D721Med (cell line): ENCODE measurements around the gene SMIM20.

Experiments used
- DNase-seq: peaks from one replicate; pipeline ENCODE4 v3.0.0; 2011; ENCODE audit warnings: low spot score; ENCODE audit not compliant: insufficient read length
- FAIRE-seq: peaks from 2 replicates; lab custom pipeline; 2011; peaks lifted over from hg19 to GRCh38; lab: Jason Lieb, UNC
- TF ChIP-seq, protein P1 (sequence below): IDR thresholded peaks from 2 replicates; pipeline ENCODE4 v1.5.1; 2012; ENCODE audit warnings: mild to moderate bottlenecking, control low read depth; ENCODE audit not compliant: insufficient read depth; ENCODE audit errors: missing control alignments

SMIM20 gene

DNA sequence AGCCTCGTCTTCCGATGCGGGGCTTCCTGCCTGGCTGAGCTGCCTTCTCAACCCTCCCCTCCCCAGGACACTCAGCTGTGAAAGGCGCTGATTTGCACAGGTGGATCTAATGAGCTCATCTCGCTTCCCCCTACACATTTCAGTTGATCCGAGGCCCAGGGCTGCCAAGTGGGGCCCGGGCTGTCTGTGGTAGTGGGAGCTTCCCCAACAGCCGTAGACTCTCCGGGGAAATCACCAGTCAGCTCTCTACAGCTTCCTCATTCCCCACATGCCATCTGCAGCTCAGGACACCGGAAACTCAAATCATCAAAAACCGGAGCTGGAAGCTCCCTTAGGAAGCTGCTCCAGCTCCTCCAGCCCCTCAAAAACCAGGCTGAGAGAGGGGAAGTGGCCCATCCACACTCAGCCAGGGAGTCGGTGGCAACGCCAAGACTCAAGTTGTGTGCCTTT, 56.2 kb downstream of the SMIM20 start:
- TF ChIP-seq, protein P1, sequence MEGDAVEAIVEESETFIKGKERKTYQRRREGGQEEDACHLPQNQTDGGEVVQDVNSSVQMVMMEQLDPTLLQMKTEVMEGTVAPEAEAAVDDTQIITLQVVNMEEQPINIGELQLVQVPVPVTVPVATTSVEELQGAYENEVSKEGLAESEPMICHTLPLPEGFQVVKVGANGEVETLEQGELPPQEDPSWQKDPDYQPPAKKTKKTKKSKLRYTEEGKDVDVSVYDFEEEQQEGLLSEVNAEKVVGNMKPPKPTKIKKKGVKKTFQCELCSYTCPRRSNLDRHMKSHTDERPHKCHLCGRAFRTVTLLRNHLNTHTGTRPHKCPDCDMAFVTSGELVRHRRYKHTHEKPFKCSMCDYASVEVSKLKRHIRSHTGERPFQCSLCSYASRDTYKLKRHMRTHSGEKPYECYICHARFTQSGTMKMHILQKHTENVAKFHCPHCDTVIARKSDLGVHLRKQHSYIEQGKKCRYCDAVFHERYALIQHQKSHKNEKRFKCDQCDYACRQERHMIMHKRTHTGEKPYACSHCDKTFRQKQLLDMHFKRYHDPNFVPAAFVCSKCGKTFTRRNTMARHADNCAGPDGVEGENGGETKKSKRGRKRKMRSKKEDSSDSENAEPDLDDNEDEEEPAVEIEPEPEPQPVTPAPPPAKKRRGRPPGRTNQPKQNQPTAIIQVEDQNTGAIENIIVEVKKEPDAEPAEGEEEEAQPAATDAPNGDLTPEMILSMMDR = no peak
- no peak for DNase-seq
- no peak for FAIRE-seq

DNA sequence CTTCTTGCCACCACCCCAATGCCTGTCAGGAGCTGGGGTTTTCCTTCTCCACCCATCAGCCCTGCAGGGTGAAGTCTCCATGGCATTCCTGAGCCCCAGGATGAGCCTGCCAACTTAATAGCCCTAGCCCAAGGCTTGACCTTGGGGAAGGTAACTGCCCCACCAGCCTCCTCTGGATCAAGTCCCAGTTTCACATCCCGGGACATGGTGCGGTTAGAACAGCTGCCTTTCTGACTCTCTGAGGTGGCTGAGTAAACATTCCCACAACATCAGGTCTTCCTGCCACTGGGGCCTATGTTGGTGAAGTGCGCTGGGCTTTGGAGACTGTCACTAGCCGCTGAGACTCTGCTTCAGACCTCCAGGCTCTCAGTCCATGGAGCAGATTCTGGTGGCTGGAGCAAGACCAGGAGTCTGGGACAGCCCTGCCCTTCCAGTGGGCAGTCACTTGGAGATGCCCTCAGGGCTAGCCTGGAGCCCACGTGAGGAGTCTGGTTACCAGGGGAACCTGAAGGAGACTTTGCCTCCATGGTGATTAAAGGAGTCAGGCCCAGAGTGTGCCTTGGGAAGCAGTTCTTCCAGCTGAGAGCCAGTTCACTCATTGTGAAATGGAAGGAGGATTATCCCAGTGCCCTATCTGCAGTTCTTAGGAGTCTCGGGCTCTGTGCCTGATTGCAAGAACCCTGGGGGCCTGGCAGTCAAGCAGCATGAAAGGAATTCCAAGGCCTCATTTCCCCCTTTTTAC, 56.8 kb downstream of the SMIM20 start:
- no peak for FAIRE-seq
- TF ChIP-seq, protein P1 = no peak
- DNase-seq = no peak

DNA sequence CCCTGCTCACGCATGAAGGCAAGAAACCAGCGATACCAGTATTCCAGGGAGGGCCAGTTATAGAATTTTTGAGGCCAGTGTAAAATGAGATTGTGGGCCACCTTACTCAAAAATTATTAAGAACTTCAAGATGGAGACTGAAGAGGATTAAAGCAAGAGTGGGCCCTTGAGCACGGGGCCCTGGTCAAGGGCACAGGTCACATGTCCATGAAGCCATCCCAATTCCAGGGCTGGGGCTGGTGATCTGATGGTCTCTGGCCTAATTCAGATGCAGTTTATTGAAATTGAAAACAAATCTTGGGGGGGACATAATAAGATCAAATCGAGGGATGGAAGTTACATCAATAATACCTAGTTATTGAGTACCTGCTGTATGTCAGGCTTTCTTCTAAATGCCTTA, 58.3 kb downstream of the SMIM20 start:
- TF ChIP-seq, protein P1 = no peak
- no peak for FAIRE-seq
- no peak for DNase-seq

DNA sequence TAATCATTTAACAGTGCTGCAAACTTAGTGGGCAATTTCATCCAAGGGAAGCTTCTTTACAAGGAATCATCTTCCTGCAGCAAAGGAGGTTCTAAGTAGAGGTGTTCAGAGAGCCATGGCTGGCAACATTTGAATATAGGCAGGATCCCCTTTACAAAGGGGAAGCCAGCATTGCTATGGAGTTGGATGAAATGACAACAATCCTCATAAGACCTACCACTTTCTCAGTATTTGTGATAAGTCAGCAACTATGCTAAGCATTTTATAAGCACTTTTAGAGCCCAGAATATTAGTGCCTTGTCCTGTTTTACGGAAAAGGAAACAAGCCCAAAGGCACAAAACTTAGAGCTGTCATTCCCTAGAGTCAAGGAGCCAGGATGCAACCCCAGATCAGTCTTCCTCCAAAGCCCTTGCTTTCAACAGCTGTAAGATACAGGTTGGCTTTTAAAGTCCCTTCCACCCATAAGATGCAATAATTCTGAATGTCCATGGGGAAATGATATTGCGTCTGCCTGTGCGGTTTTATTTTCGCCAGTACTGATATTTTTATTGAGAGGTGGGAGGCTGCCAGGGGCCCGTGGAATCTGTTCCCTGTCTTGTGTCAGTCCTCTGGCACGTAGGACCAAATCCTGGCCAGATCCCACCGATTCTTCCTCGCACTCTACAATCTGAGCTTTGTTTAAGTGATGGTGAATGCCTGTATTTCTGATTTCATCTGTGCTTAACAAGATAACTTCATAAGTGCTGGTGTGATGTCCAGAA, 59.1 kb downstream of the SMIM20 start:
- DNase-seq (no peak), FAIRE-seq (no peak)
- TF ChIP-seq, protein P1 = no peak

DNA sequence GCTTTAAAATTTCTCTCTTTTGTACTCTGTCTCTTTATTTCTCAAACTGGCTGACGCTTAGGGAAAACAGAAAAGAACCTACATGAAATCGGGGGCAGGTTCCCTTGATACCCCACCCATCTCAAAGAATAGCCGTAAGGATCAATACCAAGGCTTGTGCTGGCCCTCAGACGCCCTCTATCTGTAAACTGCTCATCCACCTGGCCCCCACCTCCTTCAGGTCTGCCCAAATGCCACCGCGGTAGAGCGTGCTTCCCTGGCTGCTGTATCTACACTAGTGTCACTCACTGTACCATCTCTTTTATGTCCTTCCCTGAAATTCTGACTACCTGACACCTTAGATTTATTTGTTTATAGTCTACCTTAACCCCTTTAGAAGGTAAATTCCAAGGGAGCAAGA, 62.8 kb downstream of the SMIM20 start:
- FAIRE-seq (no peak), DNase-seq (no peak)
- TF ChIP-seq, protein P1 = no peak

DNA sequence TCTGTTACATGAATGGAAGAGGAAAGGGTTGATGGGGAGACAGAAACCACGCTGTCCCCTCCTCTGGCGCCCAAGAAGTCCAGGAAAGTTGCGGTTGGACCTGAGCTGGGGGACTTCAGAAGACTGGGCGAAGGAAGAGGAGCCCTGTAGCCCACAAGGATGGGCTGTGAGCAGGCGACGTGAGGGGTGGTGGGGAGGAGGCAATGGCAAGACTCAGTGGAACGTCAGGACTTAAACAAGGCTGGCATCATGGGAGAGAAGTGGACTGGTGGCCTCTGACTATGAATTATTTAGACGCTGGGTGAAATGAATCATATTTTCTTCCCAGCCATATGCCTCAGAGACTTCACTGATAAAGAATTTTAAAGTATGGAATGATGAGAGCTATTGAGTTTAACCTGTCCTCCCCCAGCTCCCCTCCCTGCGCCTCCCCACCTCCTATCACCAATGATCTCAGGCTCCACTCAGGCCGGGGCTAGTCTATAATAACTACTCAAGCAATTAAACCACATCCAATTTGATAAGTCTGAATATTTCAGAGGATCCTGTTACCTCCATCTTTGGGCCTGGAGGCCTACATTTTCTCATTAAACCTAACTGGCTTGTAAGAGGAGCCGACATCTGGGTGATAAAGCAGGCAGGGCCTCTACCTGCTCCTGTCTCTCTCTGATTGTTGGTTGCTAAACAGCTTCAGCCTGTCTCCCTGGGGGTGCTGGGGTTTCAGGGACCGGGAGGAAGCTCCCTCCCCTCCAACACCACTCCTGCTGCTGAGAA, 63.6 kb downstream of the SMIM20 start:
- TF ChIP-seq, protein P1 = no peak
- FAIRE-seq (no peak), DNase-seq (no peak)
